Activated T-cell treated with anti-CD3 and anti-CD28 coated beads, Interleukin-2, amount 50 U/mL, for 4 hours (primary cell): ENCODE measurements around the gene NMNAT3. TPM values are rescaled to one million over a fixed set of nuclear protein-coding genes. Genes with fewer than 3 reads are reported as not detected.

Source experiments
- ATAC-seq, 2 donors: fragments of 200-7000 bp; cut with Tn5 transposase; one replicate each; pipeline ENCODE4 v1.10.0; 2021
- DNase-seq: peaks from one replicate; pipeline ENCODE4 v3.0.0-alpha.2; 2020
- H3K27me3 Mint-ChIP-seq: one replicate; pipeline ENCODE4 v1.8.0; 2021; ENCODE audit warnings: low read depth, mixed read lengths
- H3K36me3 Mint-ChIP-seq: one replicate; pipeline ENCODE4 v1.8.0; 2022; ENCODE audit warnings: mixed read lengths; ENCODE audit not compliant: insufficient read depth
- H3K4me1 Mint-ChIP-seq: one replicate; pipeline ENCODE4 v1.8.0; 2021; ENCODE audit warnings: low read depth, mixed read lengths
- H3K4me3 Mint-ChIP-seq: one replicate; pipeline ENCODE4 v1.8.0; 2021; ENCODE audit warnings: mild to moderate bottlenecking, moderate library complexity, mixed read lengths
- H3K9me3 Mint-ChIP-seq: one replicate; pipeline ENCODE4 v1.8.0; 2021; ENCODE audit warnings: mixed read lengths
- total RNA-seq, 3 donors: library from RNA; stranded (reverse); gene quantifications; one replicate each; pipeline ENCODE4 v1.2.1, GENCODE V29; 2021

Gene NMNAT3
- total RNA-seq, 3 donors from 2014 or later, result 2.3 to 2.7 (median 2.3) TPM

- H3K4me1 Mint-ChIP-seq, result no peaks in the 10 kb centered on the region
- H3K27me3 Mint-ChIP-seq, result no peaks in the 10 kb centered on the region
- H3K36me3 Mint-ChIP-seq, result no peaks in the 10 kb centered on the region
- H3K4me3 Mint-ChIP-seq, result no peak overlapping the region
- no peaks in the 10 kb centered on the region for H3K9me3 Mint-ChIP-seq
- DNase-seq (no peak), ATAC-seq (no peak)
These were observed 113.4 kb downstream of the NMNAT3 start for GRCh38 chr3:139564294-139564861.

GRCh38 chr3:139561959-139562676, 115.7 kb downstream of the NMNAT3 start:
- no peak for ATAC-seq
- H3K9me3 Mint-ChIP-seq, result no peaks in the 10 kb centered on the region
- H3K36me3 Mint-ChIP-seq, result no peaks in the 10 kb centered on the region
- DNase-seq, result no peak
- H3K4me3 Mint-ChIP-seq, result no peak overlapping the region
- H3K27me3 Mint-ChIP-seq, result no peaks in the 10 kb centered on the region
- H3K4me1 Mint-ChIP-seq, result no peaks in the 10 kb centered on the region

GRCh38 chr3:139561255-139561817, 116.4 kb downstream of the NMNAT3 start:
- no peak for ATAC-seq

GRCh38 chr3:139560411-139560810, 117.4 kb downstream of the NMNAT3 start:
- H3K36me3 Mint-ChIP-seq, result no peaks in the 10 kb centered on the region
- no peaks in the 10 kb centered on the region for H3K27me3 Mint-ChIP-seq
- no peak for ATAC-seq
- no peak for DNase-seq
- H3K4me3 Mint-ChIP-seq, result no peak overlapping the region
- H3K4me1 Mint-ChIP-seq, result no peaks in the 10 kb centered on the region
- no peaks in the 10 kb centered on the region for H3K9me3 Mint-ChIP-seq

More at GRCh38 chr3:139561255-139561817, 116.4 kb downstream of the NMNAT3 start:
- Mint-ChIP-seq H3K27me3 (no peaks in the 10 kb centered on the region), H3K4me3 (no peak overlapping the region), H3K36me3 (no peaks in the 10 kb centered on the region), H3K4me1 (no peaks in the 10 kb centered on the region), H3K9me3 (no peaks in the 10 kb centered on the region)
- DNase-seq, result no peak

GRCh38 chr3:139559541-139559940, 118.2 kb downstream of the NMNAT3 start:
- ATAC-seq (no peak), DNase-seq (no peak)
- H3K4me3 Mint-ChIP-seq, result no peak overlapping the region
- no peaks in the 10 kb centered on the region for H3K27me3 Mint-ChIP-seq
- H3K4me1 Mint-ChIP-seq, result no peaks in the 10 kb centered on the region
- H3K9me3 Mint-ChIP-seq, result no peaks in the 10 kb centered on the region
- no peaks in the 10 kb centered on the region for H3K36me3 Mint-ChIP-seq

- H3K4me1 Mint-ChIP-seq, result no peaks in the 10 kb centered on the region
- H3K36me3 Mint-ChIP-seq, result no peaks in the 10 kb centered on the region
- no peaks in the 10 kb centered on the region for H3K9me3 Mint-ChIP-seq
- no peak overlapping the region for H3K4me3 Mint-ChIP-seq
- ATAC-seq, result no peak
- H3K27me3 Mint-ChIP-seq, result no peaks in the 10 kb centered on the region
- no peak for DNase-seq
These were observed 119.2 kb downstream of the NMNAT3 start for GRCh38 chr3:139558351-139559266.

GRCh38 chr3:139557041-139557440, 120.7 kb downstream of the NMNAT3 start:
- no peaks in the 10 kb centered on the region for H3K9me3 Mint-ChIP-seq
- peaks cover 2% of the 10 kb centered on the region for H3K27me3 Mint-ChIP-seq

GRCh38 chr3:139555249-139555648, 122.5 kb downstream of the NMNAT3 start:
- Mint-ChIP-seq H3K4me3 (no peak overlapping the region), H3K36me3 (no peaks in the 10 kb centered on the region), H3K4me1 (no peaks in the 10 kb centered on the region), H3K9me3 (no peaks in the 10 kb centered on the region), H3K27me3 (peaks cover 4% of the 10 kb centered on the region)
- DNase-seq (no peak), ATAC-seq (no peak)

More at GRCh38 chr3:139557041-139557440, 120.7 kb downstream of the NMNAT3 start:
- no peaks in the 10 kb centered on the region for H3K36me3 Mint-ChIP-seq
- DNase-seq, result no peak
- no peak for ATAC-seq
- no peaks in the 10 kb centered on the region for H3K4me1 Mint-ChIP-seq
- H3K4me3 Mint-ChIP-seq, result no peak overlapping the region

GRCh38 chr3:139554628-139555027, 123.1 kb downstream of the NMNAT3 start:
- Mint-ChIP-seq H3K9me3 (no peaks in the 10 kb centered on the region), H3K4me3 (no peak overlapping the region), H3K36me3 (no peaks in the 10 kb centered on the region), H3K27me3 (peaks cover 4% of the 10 kb centered on the region), H3K4me1 (no peaks in the 10 kb centered on the region)
- ATAC-seq (no peak), DNase-seq (no peak)

GRCh38 chr3:139552632-139553365, 125.0 kb downstream of the NMNAT3 start:
- no peaks in the 10 kb centered on the region for H3K4me1 Mint-ChIP-seq
- no peak overlapping the region for H3K4me3 Mint-ChIP-seq
- ATAC-seq, result no peak
- no peaks in the 10 kb centered on the region for H3K9me3 Mint-ChIP-seq
- no peaks in the 10 kb centered on the region for H3K36me3 Mint-ChIP-seq
- DNase-seq, result no peak
- peaks cover 6% of the 10 kb centered on the region for H3K27me3 Mint-ChIP-seq

- no peak for ATAC-seq
These were observed 129.0 kb downstream of the NMNAT3 start for GRCh38 chr3:139548801-139549200.

GRCh38 chr3:139547666-139548065, 130.1 kb downstream of the NMNAT3 start:
- no peaks in the 10 kb centered on the region for H3K36me3 Mint-ChIP-seq
- DNase-seq (no peak), ATAC-seq (no peak)
- peaks cover 13% of the 10 kb centered on the region for H3K27me3 Mint-ChIP-seq
- no peaks in the 10 kb centered on the region for H3K9me3 Mint-ChIP-seq
- no peak overlapping the region for H3K4me3 Mint-ChIP-seq
- no peaks in the 10 kb centered on the region for H3K4me1 Mint-ChIP-seq

More at GRCh38 chr3:139548801-139549200, 129.0 kb downstream of the NMNAT3 start:
- peaks cover 9% of the 10 kb centered on the region for H3K27me3 Mint-ChIP-seq
- no peaks in the 10 kb centered on the region for H3K36me3 Mint-ChIP-seq
- H3K9me3 Mint-ChIP-seq, result no peaks in the 10 kb centered on the region
- no peak overlapping the region for H3K4me3 Mint-ChIP-seq
- no peak for DNase-seq
- H3K4me1 Mint-ChIP-seq, result no peaks in the 10 kb centered on the region

GRCh38 chr3:139546772-139547171, 131.0 kb downstream of the NMNAT3 start:
- DNase-seq (no peak), ATAC-seq (no peak)
- peaks cover 17% of the 10 kb centered on the region for H3K27me3 Mint-ChIP-seq
- no peaks in the 10 kb centered on the region for H3K4me1 Mint-ChIP-seq
- no peak overlapping the region for H3K4me3 Mint-ChIP-seq
- no peaks in the 10 kb centered on the region for H3K9me3 Mint-ChIP-seq
- H3K36me3 Mint-ChIP-seq, result no peaks in the 10 kb centered on the region
